Measurements from ENCODE around the gene CTNNA2.
"Not testable (repeated sequence)": the region's sequence is repeated elsewhere in the genome, so short reads cannot be mapped to it uniquely, and the experiment has no call there.

CTNNA2 gene

GRCh38 chr2:80030135-80030534 lies 517.3 kb downstream of the CTNNA2 start:
- in situ Hi-C loops (cut with HindIII; ENCODE audit: low pct_ligation_motif_present, low sequenced_read_pairs): no loop called here
- no peak for DNase-seq
- Histone ChIP-seq H3K4me3 (ENCODE audit: low read depth, low read length) (no peak overlapping the region), H3K27ac (no peak overlapping the region), H3K36me3 (replicated peaks) (no peaks in the 10 kb centered on the region), H3K27me3 (replicated peaks) (no peaks in the 10 kb centered on the region)
- TF ChIP-seq, protein P1, sequence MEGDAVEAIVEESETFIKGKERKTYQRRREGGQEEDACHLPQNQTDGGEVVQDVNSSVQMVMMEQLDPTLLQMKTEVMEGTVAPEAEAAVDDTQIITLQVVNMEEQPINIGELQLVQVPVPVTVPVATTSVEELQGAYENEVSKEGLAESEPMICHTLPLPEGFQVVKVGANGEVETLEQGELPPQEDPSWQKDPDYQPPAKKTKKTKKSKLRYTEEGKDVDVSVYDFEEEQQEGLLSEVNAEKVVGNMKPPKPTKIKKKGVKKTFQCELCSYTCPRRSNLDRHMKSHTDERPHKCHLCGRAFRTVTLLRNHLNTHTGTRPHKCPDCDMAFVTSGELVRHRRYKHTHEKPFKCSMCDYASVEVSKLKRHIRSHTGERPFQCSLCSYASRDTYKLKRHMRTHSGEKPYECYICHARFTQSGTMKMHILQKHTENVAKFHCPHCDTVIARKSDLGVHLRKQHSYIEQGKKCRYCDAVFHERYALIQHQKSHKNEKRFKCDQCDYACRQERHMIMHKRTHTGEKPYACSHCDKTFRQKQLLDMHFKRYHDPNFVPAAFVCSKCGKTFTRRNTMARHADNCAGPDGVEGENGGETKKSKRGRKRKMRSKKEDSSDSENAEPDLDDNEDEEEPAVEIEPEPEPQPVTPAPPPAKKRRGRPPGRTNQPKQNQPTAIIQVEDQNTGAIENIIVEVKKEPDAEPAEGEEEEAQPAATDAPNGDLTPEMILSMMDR (IDR thresholded peaks at IDR 0.05; ENCODE audit: low read depth, low read length, missing control alignments): no peak

- H3K4me3 ChIP-seq (ENCODE audit: low read depth, low read length); H3K27ac ChIP-seq; in situ Hi-C loops (cut with HindIII; ENCODE audit: low pct_ligation_motif_present, low sequenced_read_pairs); H3K27me3 ChIP-seq (replicated peaks); DNase-seq; H3K36me3 ChIP-seq (replicated peaks): not testable (repeated sequence)
Observed at GRCh38 chr2:80032684-80033083, 519.8 kb downstream of the CTNNA2 start.

DNA sequence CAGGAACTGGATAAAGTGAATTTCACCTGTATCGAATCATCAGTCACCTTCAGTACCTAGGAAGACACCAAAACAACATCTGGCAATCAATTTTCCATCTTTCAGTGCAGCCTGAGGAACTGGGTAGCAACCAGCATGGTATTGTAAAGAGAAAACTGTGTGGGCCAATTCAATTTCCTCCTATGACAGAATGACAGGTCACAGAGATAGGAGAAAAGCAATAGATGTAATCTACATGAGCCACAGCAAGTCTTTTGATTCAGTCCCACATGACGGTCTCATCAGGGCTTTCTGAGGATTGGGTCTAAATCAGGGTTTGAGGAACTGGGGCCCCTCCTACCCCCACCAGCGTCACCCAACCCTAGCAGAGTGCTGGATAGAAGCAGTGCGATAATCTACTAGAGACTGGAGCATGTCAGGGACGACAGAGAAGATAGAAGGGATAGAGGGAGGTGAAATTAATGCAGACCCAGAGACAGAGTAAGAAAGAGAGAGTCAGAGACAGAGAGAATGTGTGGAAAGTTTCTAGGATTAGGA lies 523.0 kb downstream of the CTNNA2 start:
- DNase-seq: no peak
- no peaks in the 10 kb centered on the region for H3K27me3 ChIP-seq (replicated peaks)
- in situ Hi-C loops (cut with HindIII; ENCODE audit: low pct_ligation_motif_present, low sequenced_read_pairs): no loop called here
- H3K4me3 ChIP-seq (ENCODE audit: low read depth, low read length): no peak overlapping the region
- H3K36me3 ChIP-seq (replicated peaks): no peaks in the 10 kb centered on the region
- H3K27ac ChIP-seq: no peak overlapping the region
- TF ChIP-seq, protein P1 (IDR thresholded peaks at IDR 0.05; ENCODE audit: low read depth, low read length, missing control alignments): no peak

DNA sequence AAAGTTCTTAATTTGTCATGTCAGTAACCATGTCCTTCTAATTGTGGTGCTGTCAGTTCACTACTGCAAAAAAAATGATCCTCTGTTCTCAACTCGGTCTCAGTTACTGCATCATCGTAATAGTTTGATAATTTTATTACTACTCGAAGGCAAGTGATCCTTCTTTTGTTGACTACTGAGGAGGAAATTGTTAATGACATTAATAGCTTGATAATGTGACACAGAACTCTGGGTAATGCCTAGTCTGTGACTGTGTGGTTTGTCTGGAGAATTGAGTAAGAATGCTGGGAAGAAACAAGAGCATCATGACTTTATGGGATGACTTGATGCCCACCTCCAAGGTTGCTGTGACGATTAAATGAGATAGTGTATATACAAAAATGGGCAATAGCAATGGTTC lies 524.5 kb downstream of the CTNNA2 start:
- TF ChIP-seq, protein P1 (IDR thresholded peaks at IDR 0.05; ENCODE audit: low read depth, low read length, missing control alignments): no peak
- in situ Hi-C loops (cut with HindIII; ENCODE audit: low pct_ligation_motif_present, low sequenced_read_pairs): no loop called here
- H3K27me3 ChIP-seq (replicated peaks): no peaks in the 10 kb centered on the region
- no peak for DNase-seq
- no peaks in the 10 kb centered on the region for H3K36me3 ChIP-seq (replicated peaks)
- H3K27ac ChIP-seq: no peak overlapping the region
- H3K4me3 ChIP-seq (ENCODE audit: low read depth, low read length): no peak overlapping the region

DNA sequence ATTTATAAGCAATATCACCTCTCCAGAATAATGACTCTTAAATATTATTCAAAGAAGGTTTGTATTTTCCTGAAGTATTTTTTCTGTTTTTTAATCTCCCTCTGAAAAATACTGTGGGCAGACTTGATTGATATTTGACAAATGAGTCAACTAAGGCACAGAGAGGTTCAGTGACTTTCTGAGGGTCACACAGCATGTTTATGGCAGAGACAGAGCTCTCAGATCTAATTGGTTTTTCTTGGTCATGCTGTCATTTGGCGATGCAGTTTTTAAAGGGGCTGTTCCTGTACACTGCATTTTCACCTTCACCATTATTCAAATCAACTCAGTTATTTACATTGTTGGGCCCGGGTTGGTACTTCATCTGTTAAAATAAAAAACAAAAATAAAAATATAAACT lies 527.4 kb downstream of the CTNNA2 start:
- no peaks in the 10 kb centered on the region for H3K36me3 ChIP-seq (replicated peaks)
- no peak overlapping the region for H3K4me3 ChIP-seq (ENCODE audit: low read depth, low read length)
- no peak for DNase-seq
- H3K27ac ChIP-seq: no peak overlapping the region
- in situ Hi-C loops (cut with HindIII; ENCODE audit: low pct_ligation_motif_present, low sequenced_read_pairs): no loop called here
- TF ChIP-seq, protein P1 (IDR thresholded peaks at IDR 0.05; ENCODE audit: low read depth, low read length, missing control alignments): no peak
- H3K27me3 ChIP-seq (replicated peaks): no peaks in the 10 kb centered on the region

DNA sequence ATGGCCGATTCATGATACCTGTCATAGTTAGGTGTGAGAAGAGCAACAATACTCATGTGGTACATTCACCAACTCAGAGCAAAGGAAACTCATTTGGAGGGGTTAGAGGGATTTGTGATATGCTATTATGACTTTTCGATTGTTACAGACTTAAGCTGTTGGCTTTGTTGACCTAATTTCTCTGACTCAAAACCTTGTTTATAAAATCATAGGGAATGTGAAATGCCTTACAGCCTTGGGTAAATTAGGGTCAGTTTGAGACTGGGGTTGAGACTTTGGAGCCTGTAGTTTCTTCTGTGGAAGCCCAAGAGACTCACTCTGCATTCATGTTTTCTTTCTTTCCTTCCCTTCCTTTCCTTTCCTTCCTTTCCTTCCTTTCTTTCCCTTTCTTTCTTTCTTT lies 529.8 kb downstream of the CTNNA2 start:
- H3K4me3 ChIP-seq (ENCODE audit: low read depth, low read length): no peak overlapping the region
- no peak for DNase-seq
- H3K36me3 ChIP-seq (replicated peaks): no peaks in the 10 kb centered on the region
- TF ChIP-seq, protein P1 (IDR thresholded peaks at IDR 0.05; ENCODE audit: low read depth, low read length, missing control alignments): no peak
- H3K27me3 ChIP-seq (replicated peaks): no peaks in the 10 kb centered on the region
- no peak overlapping the region for H3K27ac ChIP-seq
- in situ Hi-C loops (cut with HindIII; ENCODE audit: low pct_ligation_motif_present, low sequenced_read_pairs): no loop called here

All from brain microvascular endothelial cell (primary cell).